Upper lobe of right lung (tissue), 1 donor: ENCODE results near the gene TMEM63B. TPM values are rescaled to one million over a fixed set of nuclear protein-coding genes. Genes with fewer than 3 reads are reported as not detected.
A peak's percentile ranks its signal among the peaks of the same experiment; 100 is the strongest.

ENCODE experiments used
- ATAC-seq: fragments of 200-7000 bp; cut with Tn5 transposase; one replicate; pipeline ENCODE4 v1.9.1; 2020; ENCODE audit warnings: mild to moderate bottlenecking, moderate library complexity
- DNase-seq: peaks from one replicate; pipeline ENCODE4 v3.0.0-alpha.2; 2020
- H3K27ac ChIP-seq: fragments of 200-600 bp; one replicate; pipeline ENCODE4 v1.8.0; 2022
- H3K27me3 ChIP-seq: fragments of 200-600 bp; one replicate; pipeline ENCODE4 v1.8.0; 2022; ENCODE audit warnings: mild to moderate bottlenecking
- H3K36me3 ChIP-seq: fragments of 200-600 bp; one replicate; pipeline ENCODE4 v1.8.0; 2022
- H3K4me1 ChIP-seq: fragments of 200-600 bp; one replicate; pipeline ENCODE4 v1.8.0; 2022
- H3K4me3 ChIP-seq: fragments of 200-600 bp; one replicate; pipeline ENCODE4 v1.8.0; 2022; ENCODE audit warnings: mild to moderate bottlenecking
- H3K9me3 ChIP-seq: fragments of 200-600 bp; one replicate; pipeline ENCODE4 v1.8.0; 2022
- intact Hi-C: fragments of 100-400 bp; cut with DNase I; formaldehyde crosslinking; loops from one replicate; pipeline ENCODE4 v1.11.0; 2022
- total RNA-seq: library from RNA; stranded (reverse); fragmentation: NEBNext Ultra II Directional; extraction: Animal tissue kit (Norgen Biotek cat#: 25700); gene quantifications from one replicate; pipeline ENCODE4 v1.2.1, GENCODE V29; 2021
- TF ChIP-seq, protein P1 (sequence below): fragments of 200-600 bp; IDR thresholded peaks from one replicate; pipeline ENCODE4 v1.8.0; 2022; ENCODE audit warnings: antibody characterized with exemption
- donor health status: DM: no; HTN: yes; CAD: no; lungs with severe emphysema.

TMEM63B gene
- total RNA-seq, 1 donor from 2014 or later, result 119 TPM

DNA sequence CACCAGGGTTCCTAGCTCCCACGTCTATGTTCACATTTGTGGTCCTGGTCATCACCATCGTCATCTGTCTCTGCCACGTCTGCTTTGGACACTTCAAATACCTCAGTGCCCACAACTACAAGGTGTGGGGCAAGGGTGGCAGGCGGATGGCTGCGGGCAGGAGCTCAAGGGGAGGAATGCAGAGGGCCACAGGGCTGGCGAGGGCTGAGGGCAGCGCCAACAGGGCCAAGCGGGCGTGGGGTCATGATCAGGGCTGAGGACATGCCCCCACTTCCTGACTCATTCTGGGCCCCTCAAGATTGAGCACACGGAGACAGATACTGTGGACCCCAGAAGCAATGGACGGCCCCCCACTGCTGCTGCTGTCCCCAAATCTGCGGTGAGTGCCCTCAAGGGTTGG lies 26.7 kb downstream of the TMEM63B start:
- Histone ChIP-seq H3K27me3 (no peaks in the 10 kb centered on the region), H3K4me3 (no peak overlapping the region), H3K9me3 (no peaks in the 10 kb centered on the region), H3K36me3 (peaks cover 22% of the 10 kb centered on the region), H3K27ac (no peak overlapping the region), H3K4me1 (no peaks in the 10 kb centered on the region)
- intact Hi-C loops, result no loop called here
- ATAC-seq (no peak), DNase-seq (no peak)
- TF ChIP-seq, protein P1, sequence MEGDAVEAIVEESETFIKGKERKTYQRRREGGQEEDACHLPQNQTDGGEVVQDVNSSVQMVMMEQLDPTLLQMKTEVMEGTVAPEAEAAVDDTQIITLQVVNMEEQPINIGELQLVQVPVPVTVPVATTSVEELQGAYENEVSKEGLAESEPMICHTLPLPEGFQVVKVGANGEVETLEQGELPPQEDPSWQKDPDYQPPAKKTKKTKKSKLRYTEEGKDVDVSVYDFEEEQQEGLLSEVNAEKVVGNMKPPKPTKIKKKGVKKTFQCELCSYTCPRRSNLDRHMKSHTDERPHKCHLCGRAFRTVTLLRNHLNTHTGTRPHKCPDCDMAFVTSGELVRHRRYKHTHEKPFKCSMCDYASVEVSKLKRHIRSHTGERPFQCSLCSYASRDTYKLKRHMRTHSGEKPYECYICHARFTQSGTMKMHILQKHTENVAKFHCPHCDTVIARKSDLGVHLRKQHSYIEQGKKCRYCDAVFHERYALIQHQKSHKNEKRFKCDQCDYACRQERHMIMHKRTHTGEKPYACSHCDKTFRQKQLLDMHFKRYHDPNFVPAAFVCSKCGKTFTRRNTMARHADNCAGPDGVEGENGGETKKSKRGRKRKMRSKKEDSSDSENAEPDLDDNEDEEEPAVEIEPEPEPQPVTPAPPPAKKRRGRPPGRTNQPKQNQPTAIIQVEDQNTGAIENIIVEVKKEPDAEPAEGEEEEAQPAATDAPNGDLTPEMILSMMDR, result no peak

DNA sequence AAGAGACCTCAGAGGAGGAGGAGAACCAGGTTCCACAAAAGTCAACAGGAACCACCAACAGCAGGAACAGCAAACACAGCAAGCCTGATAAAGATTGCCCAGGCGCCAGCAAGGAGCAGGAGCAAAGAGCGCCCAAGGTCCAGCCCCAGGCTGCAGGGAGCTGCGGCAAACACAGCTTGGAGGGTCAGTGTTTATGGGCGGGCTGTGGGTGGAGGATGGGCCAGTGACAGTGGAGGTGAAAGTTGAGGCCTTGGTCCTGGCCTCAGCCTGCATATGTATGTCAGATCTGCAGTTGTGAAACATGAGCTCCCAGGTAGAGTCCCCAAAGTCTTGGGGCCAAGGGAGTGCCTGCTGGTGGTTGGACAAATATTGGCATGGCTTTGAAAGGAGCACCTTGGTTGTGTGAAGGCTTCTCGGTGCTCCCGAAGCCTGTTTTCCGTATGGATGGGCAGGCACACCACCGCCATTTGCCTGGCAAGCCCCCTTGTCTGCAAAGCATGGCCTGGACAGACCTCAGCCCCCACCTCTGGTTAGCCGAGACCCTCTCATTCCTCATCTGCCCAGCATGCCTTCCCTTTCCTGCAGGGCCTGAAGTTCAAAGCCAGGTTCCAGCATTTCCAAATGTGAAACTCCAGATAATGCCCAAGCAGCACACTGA lies 29.3 kb downstream of the TMEM63B start:
- ATAC-seq (peak; percentile 2), DNase-seq (no peak)
- Histone ChIP-seq H3K27ac (no peak overlapping the region), H3K36me3 (peaks cover 9% of the 10 kb centered on the region), H3K27me3 (no peaks in the 10 kb centered on the region), H3K4me3 (no peak overlapping the region), H3K9me3 (no peaks in the 10 kb centered on the region), H3K4me1 (no peaks in the 10 kb centered on the region)
- intact Hi-C loops, result no loop called here
- TF ChIP-seq, protein P1, result no peak

DNA sequence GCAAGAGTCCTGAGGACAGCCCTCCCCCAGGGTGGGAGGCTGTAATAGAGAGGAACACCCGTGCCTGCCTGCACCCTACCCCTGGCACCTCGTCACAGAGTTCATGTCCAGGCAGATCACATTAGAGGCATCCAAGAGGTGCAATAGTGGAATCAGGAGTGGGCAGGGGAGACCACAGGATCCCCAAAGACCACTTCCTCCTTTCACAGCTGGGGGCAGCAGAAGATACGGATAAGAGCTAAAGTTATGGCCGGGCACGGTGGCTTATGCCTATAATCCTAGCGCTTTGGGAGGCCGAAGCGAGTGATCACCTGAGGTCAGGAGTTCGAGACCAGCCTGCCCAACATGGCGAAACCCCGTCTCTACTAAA lies 29.8 kb downstream of the TMEM63B start:
- no peak for ATAC-seq
- Histone ChIP-seq H3K9me3 (no peaks in the 10 kb centered on the region), H3K4me3 (no peak overlapping the region), H3K4me1 (no peaks in the 10 kb centered on the region), H3K27me3 (no peaks in the 10 kb centered on the region), H3K27ac (no peak overlapping the region), H3K36me3 (peaks cover 9% of the 10 kb centered on the region)
- intact Hi-C loops, result no loop called here
- DNase-seq, result no peak
- TF ChIP-seq, protein P1, result no peak

DNA sequence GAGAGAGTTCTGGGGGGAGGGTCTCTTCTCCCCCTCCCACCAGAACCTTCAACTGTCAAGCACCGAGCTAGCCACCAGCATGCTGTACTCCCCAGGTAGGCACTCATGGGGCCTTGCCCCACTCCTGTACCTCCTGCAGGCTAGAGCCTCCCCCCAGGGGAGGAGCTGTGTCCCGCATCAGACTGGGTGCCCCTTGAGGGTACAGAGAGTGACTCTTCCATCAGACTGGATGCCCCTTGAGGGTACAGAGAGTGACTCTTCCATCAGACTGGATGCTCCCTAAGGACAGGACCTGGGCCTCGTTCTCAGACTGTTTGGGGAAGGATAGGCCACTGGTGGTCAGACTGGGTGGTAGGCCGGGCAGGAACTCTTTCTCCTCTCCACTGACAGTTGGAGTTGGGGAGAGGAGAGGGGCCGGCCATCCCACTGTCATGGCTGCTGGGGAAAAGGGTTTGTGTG lies 31.4 kb downstream of the TMEM63B start, which contains the start of gene CAPN11:
Gene CAPN11, plus strand, starts transcription at position 51 of the 459 bp plus-strand sequence. Its CDS starts 29 bp downstream, at position 80.
- Histone ChIP-seq H3K27me3 (peaks cover 5% of the 10 kb centered on the region), H3K36me3 (peaks cover 3% of the 10 kb centered on the region), H3K4me1 (no peaks in the 10 kb centered on the region), H3K4me3 (no peak within 1 kb of the TSS), H3K9me3 (no peaks in the 10 kb centered on the region), H3K27ac (no peak within 1 kb of the TSS)
- intact Hi-C loops, result no loop called here
- no peak for ATAC-seq
- TF ChIP-seq, protein P1, result no peak
- no peak for DNase-seq

DNA sequence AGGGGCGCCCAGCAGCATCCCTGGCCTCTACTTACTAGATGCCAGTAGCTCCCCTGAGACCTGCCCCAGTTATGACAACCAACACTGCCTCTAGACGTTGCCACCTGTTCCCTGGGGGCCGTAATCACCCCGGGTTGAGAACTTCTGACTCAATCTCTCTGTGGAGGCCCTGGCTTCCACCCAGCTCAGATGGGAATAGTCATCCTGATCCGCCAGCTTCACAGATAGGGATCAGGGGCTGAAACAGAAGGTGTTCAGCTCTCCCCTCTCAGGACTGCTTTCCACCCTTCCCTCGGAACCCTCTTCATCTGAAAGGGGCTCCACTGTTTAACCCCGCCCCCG lies 34.6 kb downstream of the TMEM63B start:
- Histone ChIP-seq H3K4me1 (no peaks in the 10 kb centered on the region), H3K4me3 (no peak overlapping the region), H3K27ac (no peak overlapping the region), H3K27me3 (peaks cover 5% of the 10 kb centered on the region), H3K9me3 (no peaks in the 10 kb centered on the region), H3K36me3 (no peaks in the 10 kb centered on the region)
- DNase-seq, result no peak
- TF ChIP-seq, protein P1, result no peak
- ATAC-seq, result no peak
- intact Hi-C loops, result no loop called here
